ENCODE results near the gene MEIOC.
"Not testable (repeated sequence)": the region's sequence is repeated elsewhere in the genome, so short reads cannot be mapped to it uniquely, and the experiment has no call there.

Gene MEIOC

GRCh38 chr17:44655983-44656710, at the start of gene MEIOC:
TSS of gene MEIOC (plus strand) at chr17:44656468. CDS start at chr17:44656614, 146 bp downstream.
- no peak for DNase-seq

GRCh38 chr17:44606658-44607057, 49.6 kb upstream of the MEIOC start:
- no peak for DNase-seq

- peak; percentile 87 for DNase-seq
These were observed 48.2 kb upstream of the MEIOC start for GRCh38 chr17:44607836-44608690.

GRCh38 chr17:44608727-44609435, 47.4 kb upstream of the MEIOC start:
- DNase-seq: no peak

- no peak for DNase-seq
These were observed 45.9 kb upstream of the MEIOC start for GRCh38 chr17:44610331-44610730.

- DNase-seq: no peak
These were observed 45.4 kb upstream of the MEIOC start for GRCh38 chr17:44610871-44611270.

- DNase-seq: no peak
These were observed 41.4 kb upstream of the MEIOC start for GRCh38 chr17:44614862-44615261.

- not testable (repeated sequence) for DNase-seq
These were observed 37.6 kb upstream of the MEIOC start for GRCh38 chr17:44618652-44619051.

GRCh38 chr17:44623070-44623725, 33.1 kb upstream of the MEIOC start:
- DNase-seq: no peak

GRCh38 chr17:44627513-44628242, 28.6 kb upstream of the MEIOC start:
- no peak for DNase-seq

GRCh38 chr17:44628243-44629188, 27.8 kb upstream of the MEIOC start:
- peak; percentile 90 for DNase-seq

GRCh38 chr17:44629314-44629713, 27.0 kb upstream of the MEIOC start:
- no peak for DNase-seq

- no peak for DNase-seq
These were observed 25.6 kb upstream of the MEIOC start for GRCh38 chr17:44630703-44631102.

GRCh38 chr17:44633998-44634397, 22.3 kb upstream of the MEIOC start:
- no peak for DNase-seq

GRCh38 chr17:44634401-44634800, 21.9 kb upstream of the MEIOC start:
- DNase-seq: not testable (repeated sequence)

- no peak for DNase-seq
These were observed 19.7 kb upstream of the MEIOC start for GRCh38 chr17:44636562-44636961.

- DNase-seq: no peak
These were observed 19.2 kb upstream of the MEIOC start for GRCh38 chr17:44637066-44637465.

GRCh38 chr17:44642834-44643233, 13.4 kb upstream of the MEIOC start:
- DNase-seq: no peak

- no peak for DNase-seq
These were observed 10.9 kb upstream of the MEIOC start for GRCh38 chr17:44645341-44645740.

GRCh38 chr17:44646280-44646679, 10.0 kb upstream of the MEIOC start:
- no peak for DNase-seq

GRCh38 chr17:44647736-44648135, 8.5 kb upstream of the MEIOC start:
- DNase-seq: no peak
